ENCODE results near the gene SLTM.
"Not testable (repeated sequence)": the region's sequence is repeated elsewhere in the genome, so short reads cannot be mapped to it uniquely, and the experiment has no call there.

SLTM gene

GRCh38 chr15:58873267-58873666 is 60.2 kb downstream of the SLTM start:
- DNase-seq, result peak; percentile 68

DNA sequence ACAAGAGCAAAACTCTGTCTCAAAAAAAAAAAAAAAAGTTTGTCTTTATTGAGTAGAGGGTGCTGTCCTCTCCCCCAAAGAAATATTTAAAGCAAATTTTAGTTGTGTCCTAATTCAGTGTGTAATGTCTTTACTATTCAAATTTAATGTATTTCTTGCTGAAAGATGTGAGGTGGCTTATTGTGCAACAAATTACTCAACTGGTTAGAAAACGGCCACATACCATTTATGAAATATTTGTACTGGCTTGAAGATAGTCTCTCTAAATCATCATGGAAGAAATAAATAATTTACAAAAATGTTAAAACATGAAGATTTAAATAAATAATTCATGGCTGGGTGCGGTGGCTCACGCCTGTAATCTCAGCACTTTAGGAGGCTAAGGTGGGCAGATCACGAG is 63.0 kb downstream of the SLTM start:
- DNase-seq, result peak; percentile 63

DNA sequence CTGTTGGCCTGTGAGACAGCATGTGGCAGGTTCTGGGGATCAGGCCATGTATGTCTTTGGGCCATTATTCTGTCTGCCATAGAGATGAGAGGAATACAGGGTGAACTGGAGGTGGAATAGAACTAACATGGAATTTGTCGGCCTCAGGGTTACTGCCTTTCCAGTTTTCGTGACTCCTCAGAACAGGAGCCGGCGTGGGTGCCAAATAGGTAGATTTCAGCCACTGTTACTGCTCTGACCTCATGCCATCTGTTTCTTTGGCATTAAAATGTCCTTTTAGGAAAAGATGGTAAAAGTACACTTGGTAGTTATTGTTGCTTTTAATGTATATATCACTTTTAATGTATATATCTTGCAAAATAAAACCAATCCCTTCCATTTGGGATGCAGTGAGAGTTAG is 65.6 kb downstream of the SLTM start:
- DNase-seq, result no peak

- DNase-seq, result no peak
These were observed 68.0 kb downstream of the SLTM start for GRCh38 chr15:58865425-58865880.

GRCh38 chr15:58864602-58865424 is 68.7 kb downstream of the SLTM start:
- DNase-seq, result no peak

- no peak for DNase-seq
These were observed 71.2 kb downstream of the SLTM start for GRCh38 chr15:58862326-58862725.

GRCh38 chr15:58856621-58857020 is 76.9 kb downstream of the SLTM start:
- DNase-seq, result not testable (repeated sequence)

- DNase-seq, result no peak
These were observed 77.4 kb downstream of the SLTM start for GRCh38 chr15:58856086-58856485.

GRCh38 chr15:58854593-58854992 is 78.9 kb downstream of the SLTM start:
- DNase-seq, result no peak

DNA sequence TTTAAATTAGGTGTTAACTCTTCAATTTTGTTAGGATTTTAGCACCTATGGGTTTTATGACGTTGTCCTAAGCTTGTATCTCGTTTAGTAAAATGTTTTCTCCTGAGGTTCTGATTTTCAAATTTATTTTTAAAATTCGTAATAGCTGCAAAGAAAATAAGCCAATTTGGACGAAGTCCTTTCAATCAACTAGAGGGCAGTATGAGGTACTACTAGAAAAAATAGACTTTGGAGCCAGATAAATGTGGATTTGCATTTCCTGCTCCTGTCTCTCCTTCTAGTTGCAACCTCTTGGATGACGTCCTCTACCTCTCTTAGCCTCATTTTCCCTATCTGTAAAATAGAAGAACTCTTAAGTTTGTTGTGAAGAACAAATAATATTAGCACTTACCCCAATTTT is 81.1 kb downstream of the SLTM start:
- DNase-seq, result no peak

- DNase-seq, result not testable (repeated sequence)
These were observed 82.3 kb downstream of the SLTM start for GRCh38 chr15:58851205-58851604.

DNA sequence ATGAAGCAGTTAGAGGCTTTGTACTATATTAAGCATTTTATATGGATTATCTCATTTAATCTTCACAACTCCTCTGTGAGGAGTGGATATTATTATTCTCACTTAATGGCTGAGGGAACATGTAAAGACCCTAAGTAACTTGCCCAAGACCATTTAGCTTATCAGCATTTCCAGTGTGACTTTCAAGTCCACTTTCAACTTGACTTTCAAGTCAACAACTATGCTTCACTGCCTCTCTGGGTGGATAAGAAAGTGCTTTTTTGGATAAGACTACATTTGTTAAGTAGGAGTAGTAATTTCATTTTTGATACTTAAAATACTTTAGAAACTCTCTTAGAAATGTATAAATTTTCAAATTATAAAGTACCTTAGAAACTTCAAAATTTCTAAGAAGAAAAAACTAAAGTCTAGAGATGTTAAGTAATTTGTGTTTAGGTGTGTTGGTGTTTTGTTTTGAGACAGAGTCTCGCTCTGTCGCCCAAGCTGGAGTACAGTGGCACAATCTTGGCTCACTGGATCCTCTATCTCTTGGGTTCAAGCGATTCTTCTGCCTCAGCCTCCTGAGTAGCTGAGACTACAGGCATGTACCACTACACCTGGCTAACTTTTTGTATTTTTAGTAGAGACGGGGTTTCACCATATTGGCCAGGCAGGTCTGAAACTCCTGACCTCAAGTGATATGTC is 90.6 kb downstream of the SLTM start:
- DNase-seq, result no peak

- no peak for DNase-seq
These were observed 93.4 kb downstream of the SLTM start for GRCh38 chr15:58840048-58840447.

- peak; percentile 7 for DNase-seq
These were observed 94.0 kb downstream of the SLTM start for GRCh38 chr15:58839485-58839884.

DNA sequence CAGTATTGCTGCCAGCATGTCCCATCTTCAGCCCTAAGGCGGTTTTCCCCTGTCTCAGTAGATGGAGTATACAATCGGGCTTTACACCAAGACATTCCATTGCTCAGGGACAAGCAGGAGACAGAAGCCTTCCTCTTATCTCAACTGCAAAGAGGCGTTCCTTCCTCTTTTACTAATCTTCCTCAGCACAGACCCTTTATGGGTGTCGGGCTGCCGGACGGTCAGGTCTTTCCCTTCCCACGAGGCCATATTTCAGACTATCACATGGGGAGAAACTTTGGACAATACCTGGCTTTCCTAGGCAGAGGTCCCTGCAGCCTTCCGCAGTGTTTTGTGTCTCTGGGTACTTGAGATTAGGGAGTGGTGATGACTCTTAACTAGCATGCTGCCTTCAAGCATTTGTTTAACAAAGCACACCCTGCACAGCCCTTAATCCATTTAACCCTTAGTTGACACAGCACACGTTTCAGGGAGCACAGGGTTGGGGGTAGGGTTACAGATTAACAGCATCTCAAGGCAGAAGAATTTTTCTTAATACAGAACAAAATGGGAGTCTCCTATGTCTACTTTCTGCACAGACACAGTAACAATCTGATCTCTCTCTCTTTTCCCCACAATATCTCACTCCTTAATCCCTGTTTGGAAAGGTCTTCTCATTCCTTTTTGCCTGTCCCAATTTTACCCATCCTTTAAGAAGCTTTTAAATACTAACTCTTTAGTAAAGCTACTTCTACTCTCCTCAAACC is 99.6 kb downstream of the SLTM start:
- DNase-seq, result not testable (repeated sequence)

GRCh38 chr15:58830556-58830955 is 102.9 kb downstream of the SLTM start:
- no peak for DNase-seq
